Measurements from ENCODE around the gene RASA3.

DNA sequence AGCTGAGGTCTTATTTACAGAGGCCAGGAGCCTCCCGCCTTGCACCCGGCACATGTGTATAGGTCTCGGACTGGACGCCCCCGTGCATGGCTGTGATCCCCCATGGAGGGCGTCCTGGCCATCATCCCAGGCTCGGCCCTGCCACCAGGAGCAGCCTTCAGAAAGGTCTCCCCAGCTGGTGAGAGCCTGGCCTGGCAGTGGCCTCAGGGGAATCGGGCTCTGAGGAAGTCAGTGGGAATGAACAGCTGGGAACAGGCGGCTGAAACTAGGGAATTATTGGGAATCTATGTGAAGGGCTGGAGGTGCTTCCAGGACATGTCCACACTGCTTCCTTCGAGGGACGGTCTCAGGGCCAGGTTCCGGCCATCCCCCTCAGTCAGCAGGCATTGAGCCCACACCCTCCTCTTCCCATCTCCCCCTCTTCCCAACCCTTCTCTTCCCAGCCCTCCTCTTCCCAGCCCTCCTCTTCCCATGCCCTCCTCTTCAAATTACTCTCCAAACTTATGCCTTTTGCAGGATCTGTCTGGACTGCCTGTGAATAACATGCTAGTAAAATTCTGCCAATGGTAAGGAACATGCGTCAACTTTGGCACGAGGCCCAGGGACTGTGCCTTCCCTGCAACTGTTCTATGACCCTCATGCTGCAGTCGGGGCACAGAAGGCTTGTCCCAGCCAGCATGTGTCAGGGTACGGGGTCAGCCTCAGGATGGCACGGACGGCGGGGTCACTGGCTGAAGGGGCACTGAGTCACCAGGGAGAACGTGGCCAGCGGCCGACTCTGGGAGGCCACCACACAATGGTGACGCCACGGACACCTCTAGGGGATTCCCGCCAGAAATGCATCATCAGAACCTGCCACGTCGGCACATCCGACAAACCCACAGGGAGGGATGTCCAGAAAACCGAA lies 134.3 kb downstream of the RASA3 start:
- TF ChIP-seq, protein P1, sequence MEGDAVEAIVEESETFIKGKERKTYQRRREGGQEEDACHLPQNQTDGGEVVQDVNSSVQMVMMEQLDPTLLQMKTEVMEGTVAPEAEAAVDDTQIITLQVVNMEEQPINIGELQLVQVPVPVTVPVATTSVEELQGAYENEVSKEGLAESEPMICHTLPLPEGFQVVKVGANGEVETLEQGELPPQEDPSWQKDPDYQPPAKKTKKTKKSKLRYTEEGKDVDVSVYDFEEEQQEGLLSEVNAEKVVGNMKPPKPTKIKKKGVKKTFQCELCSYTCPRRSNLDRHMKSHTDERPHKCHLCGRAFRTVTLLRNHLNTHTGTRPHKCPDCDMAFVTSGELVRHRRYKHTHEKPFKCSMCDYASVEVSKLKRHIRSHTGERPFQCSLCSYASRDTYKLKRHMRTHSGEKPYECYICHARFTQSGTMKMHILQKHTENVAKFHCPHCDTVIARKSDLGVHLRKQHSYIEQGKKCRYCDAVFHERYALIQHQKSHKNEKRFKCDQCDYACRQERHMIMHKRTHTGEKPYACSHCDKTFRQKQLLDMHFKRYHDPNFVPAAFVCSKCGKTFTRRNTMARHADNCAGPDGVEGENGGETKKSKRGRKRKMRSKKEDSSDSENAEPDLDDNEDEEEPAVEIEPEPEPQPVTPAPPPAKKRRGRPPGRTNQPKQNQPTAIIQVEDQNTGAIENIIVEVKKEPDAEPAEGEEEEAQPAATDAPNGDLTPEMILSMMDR (IDR thresholded peaks at IDR 0.05), result no peak
- no peak for TF ChIP-seq POLR2A (IDR thresholded peaks at IDR 0.05)
